CD4-positive, alpha-beta memory T cell (primary cell): ENCODE measurements around the gene MYPN. TPM values are rescaled to one million over a fixed set of nuclear protein-coding genes. Genes with fewer than 3 reads are reported as not detected.
"Not testable (repeated sequence)": the region's sequence is repeated elsewhere in the genome, so short reads cannot be mapped to it uniquely, and the experiment has no call there.

Experiments
- CTCF ChIA-PET: fragments of 350-600 bp; sonication (Branson Sonifier 250); formaldehyde crosslinking; loops from one replicate; lab custom pipeline; 2021; ENCODE audit warnings: inconsistent platforms; ENCODE audit not compliant: partially characterized antibody; lab: Charles Lee
- POLR2A ChIA-PET: fragments of 350-600 bp; sonication (Branson Sonifier 250); formaldehyde crosslinking; loops from one replicate; lab custom pipeline; 2021; ENCODE audit not compliant: partially characterized antibody; lab: Charles Lee
- DNase-seq, 5 donors: peaks; one replicate each; pipeline versions ENCODE4 v3.0.0 to v3.0.0-alpha.2; 2020 to 2022; ENCODE audit warnings: mixed read lengths in 1 of 5
- H3K27ac ChIP-seq: one replicate; pipeline ENCODE4 v1.7.0; 2013; ENCODE audit warnings: low read depth, low read length
- H3K27me3 ChIP-seq: 2 replicates; pipeline ENCODE4 v1.7.0; 2013; ENCODE audit warnings: mild to moderate bottlenecking, low read length, moderate library complexity; ENCODE audit not compliant: insufficient read depth
- H3K36me3 ChIP-seq: 2 replicates; pipeline ENCODE4 v1.7.0; 2013; ENCODE audit warnings: mild to moderate bottlenecking, low read length, moderate library complexity; ENCODE audit not compliant: insufficient read depth
- H3K4me1 ChIP-seq: 2 replicates; pipeline ENCODE4 v1.7.0; 2013; ENCODE audit warnings: mild to moderate bottlenecking, low read length, moderate library complexity; ENCODE audit not compliant: insufficient read depth
- H3K4me3 ChIP-seq, 2 donors: one replicate each; pipeline ENCODE4 v1.7.0; 2013; ENCODE audit warnings: low read length in 2 of 2, mild to moderate bottlenecking in 1 of 2
- H3K9me3 ChIP-seq, 2 donors: one replicate each; pipeline ENCODE4 v1.7.0; 2013; ENCODE audit warnings: low read length in 2 of 2, control low read depth in 1 of 2; ENCODE audit not compliant: control insufficient read depth in 1 of 2
- H3K27ac Mint-ChIP-seq, 7 donors: one replicate each; pipeline ENCODE4 v1.8.0; 2020 to 2021; ENCODE audit warnings: mixed read lengths in 7 of 7, mild to moderate bottlenecking in 6 of 7, inconsistent platforms in 3 of 7, moderate library complexity in 3 of 7
- H3K27me3 Mint-ChIP-seq, 2 donors: one replicate each; pipeline ENCODE4 v1.8.0; 2020 to 2021; ENCODE audit warnings: mixed read lengths in 2 of 2
- H3K36me3 Mint-ChIP-seq, 2 donors: one replicate each; pipeline ENCODE4 v1.8.0; 2020 to 2021; ENCODE audit warnings: mixed read lengths in 2 of 2, inconsistent platforms in 1 of 2, mild to moderate bottlenecking in 1 of 2
- H3K4me1 Mint-ChIP-seq, 4 donors: one replicate each; pipeline ENCODE4 v1.8.0; 2020 to 2021; ENCODE audit warnings: mixed read lengths in 4 of 4, mild to moderate bottlenecking in 1 of 4
- H3K4me3 Mint-ChIP-seq, 8 donors: one replicate each; pipeline ENCODE4 v1.8.0; 2020 to 2021; ENCODE audit warnings: mixed read lengths in 8 of 8, mild to moderate bottlenecking in 7 of 8, moderate library complexity in 6 of 8, inconsistent platforms in 3 of 8
- H3K9me3 Mint-ChIP-seq, 8 donors: one replicate each; pipeline ENCODE4 v1.8.0; 2020 to 2021; ENCODE audit warnings: mixed read lengths in 8 of 8, mild to moderate bottlenecking in 5 of 8, inconsistent platforms in 3 of 8, moderate library complexity in 1 of 8
- intact Hi-C: fragments of 100-400 bp; cut with micrococcal nuclease; formaldehyde crosslinking; loops from one replicate; pipeline ENCODE4 v1.15.1; 2023
- polyA plus RNA-seq, 2 donors: library from polyadenylated mRNA; unstranded; fragments of 300-500 nt; fragmentation: Illumina TruSeq; gene quantifications; one replicate each; pipeline ENCODE4 v1.2.3, GENCODE V29; 2021
- total RNA-seq, 2 experiments: library from RNA; stranded (reverse); gene quantifications; one replicate each; pipeline ENCODE4 v1.2.3, GENCODE V29; 2021

MYPN gene
- total and polyA plus RNA-seq, 4 experiments from 2014 or later, result not detected

- Histone ChIP-seq H3K4me3 (peak overlapping the region; percentile 23 to 30), H3K4me1 (peaks cover 39% of the 10 kb centered on the region), H3K36me3 (no peaks in the 10 kb centered on the region), H3K27ac (peak overlapping the region; percentile 98), H3K9me3 (no peaks in the 10 kb centered on the region), H3K27me3 (no peaks in the 10 kb centered on the region)
- H3K36me3 Mint-ChIP-seq, result peaks cover 6 to 23% of the 10 kb centered on the region in 2 donors
- H3K27me3 Mint-ChIP-seq, result no peaks in the 10 kb centered on the region
- intact Hi-C loops, result loop anchor here (1.0 to 10.0 kb wide), 6 partner anchors 191 to 649 kb away; partner anchors contain the start of genes CCAR1 and SIRT1
- ChIA-PET POLR2A (interaction anchor here (0.6 to 1.1 kb wide), 3 partner anchors 192 to 311 kb away, joined by 3 to 6 read pairs (median 4); partner anchors contain the start of gene SIRT1), CTCF (no interaction called here)
- peaks cover 30 to 47% (median 38%) of the 10 kb centered on the region in 4 donors for H3K4me1 Mint-ChIP-seq
- peak overlapping the region; percentile 60 to 92 (median 83) for H3K27ac Mint-ChIP-seq
- H3K9me3 Mint-ChIP-seq, result no peaks in the 10 kb centered on the region
- H3K4me3 Mint-ChIP-seq, result peak overlapping the region; percentile 69 to 99 (median 96)
- DNase-seq, result no peak
Observed at GRCh38 chr10:68075550-68076004, 33.7 kb upstream of the MYPN start.

- H3K9me3 Mint-ChIP-seq, H3K9me3 ChIP-seq, H3K27ac ChIP-seq, DNase-seq, CTCF ChIA-PET, H3K27me3 ChIP-seq, H3K27me3 Mint-ChIP-seq, H3K4me3 ChIP-seq, H3K36me3 ChIP-seq: not testable (repeated sequence)
- Mint-ChIP-seq H3K36me3 (peaks cover under 1 to 18% of the 10 kb centered on the region in 2 donors), H3K4me3 (peak overlapping the region in 6 of 8 donors; percentile 21 to 97 (median 42)), H3K4me1 (peaks cover 25 to 42% (median 33%) of the 10 kb centered on the region in 4 donors), H3K27ac (peak overlapping the region in 2 of 7 donors; percentile 70 to 89)
- intact Hi-C loops, result loop anchor here (10.0 kb wide), 1 partner anchor 649 kb away; the partner anchor contains the start of gene CCAR1
- POLR2A ChIA-PET, result interaction anchor here (1.1 kb wide), 1 partner anchor 311 kb away, joined by 4 read pairs; no protein-coding TSS in a partner anchor
- peaks cover 34% of the 10 kb centered on the region for H3K4me1 ChIP-seq
Observed at GRCh38 chr10:68076081-68076480, 33.2 kb upstream of the MYPN start.

- ChIA-PET CTCF (interaction anchor here (0.7 to 1.1 kb wide), 2 partner anchors 79 to 208 kb away, joined by 3 to 4 read pairs; no protein-coding TSS in a partner anchor), POLR2A (interaction anchor here (0.6 kb wide), 1 partner anchor 191 kb away, joined by 3 read pairs; no protein-coding TSS in a partner anchor)
- no peak overlapping the region for H3K4me3 ChIP-seq
- no peak for DNase-seq
- Mint-ChIP-seq H3K36me3 (peaks cover 0 to 11% of the 10 kb centered on the region in 2 donors), H3K27ac (peak overlapping the region in 1 of 7 donors; percentile 54), H3K27me3 (no peaks in the 10 kb centered on the region), H3K9me3 (no peaks in the 10 kb centered on the region), H3K4me3 (no peak overlapping the region), H3K4me1 (peaks cover 17 to 33% (median 24%) of the 10 kb centered on the region in 4 donors)
- H3K36me3 ChIP-seq, result no peaks in the 10 kb centered on the region
- no peaks in the 10 kb centered on the region for H3K27me3 ChIP-seq
- H3K4me1 ChIP-seq, result peaks cover 25% of the 10 kb centered on the region
- H3K9me3 ChIP-seq, result no peaks in the 10 kb centered on the region
- intact Hi-C loops, result loop anchor here (10.0 kb wide), 1 partner anchor 648 kb away; the partner anchor contains the start of gene CCAR1
- no peak overlapping the region for H3K27ac ChIP-seq
Observed at GRCh38 chr10:68077026-68077425, 32.3 kb upstream of the MYPN start.

GRCh38 chr10:68079434-68079833 lies 29.9 kb upstream of the MYPN start:
- Histone ChIP-seq H3K27ac (no peak overlapping the region), H3K4me3 (no peak overlapping the region), H3K27me3 (no peaks in the 10 kb centered on the region), H3K9me3 (no peaks in the 10 kb centered on the region), H3K36me3 (no peaks in the 10 kb centered on the region), H3K4me1 (peaks cover 5% of the 10 kb centered on the region)
- Mint-ChIP-seq H3K4me3 (no peak overlapping the region), H3K27ac (no peak overlapping the region), H3K9me3 (no peaks in the 10 kb centered on the region), H3K27me3 (peaks cover 3 to 4% of the 10 kb centered on the region in 2 donors), H3K36me3 (peaks cover 0 to 2% of the 10 kb centered on the region in 2 donors), H3K4me1 (peaks cover 5 to 8% (median 6%) of the 10 kb centered on the region in 4 donors)
- DNase-seq, result no peak
- POLR2A ChIA-PET, result no interaction called here
- intact Hi-C loops, result loop anchor here (10.0 kb wide), 1 partner anchor 645 kb away; the partner anchor contains the start of gene CCAR1
- CTCF ChIA-PET, result no interaction called here

- Mint-ChIP-seq H3K36me3 (no peaks in the 10 kb centered on the region), H3K4me1 (peaks cover 0 to 1% (median 0%) of the 10 kb centered on the region in 4 donors), H3K4me3 (no peak overlapping the region), H3K27me3 (peaks cover 3 to 4% of the 10 kb centered on the region in 2 donors), H3K9me3 (no peaks in the 10 kb centered on the region), H3K27ac (peak overlapping the region in 1 of 7 donors; percentile 45)
- intact Hi-C loops, result no loop called here
- Histone ChIP-seq H3K4me3 (no peak overlapping the region), H3K4me1 (no peaks in the 10 kb centered on the region), H3K27ac (no peak overlapping the region), H3K9me3 (no peaks in the 10 kb centered on the region), H3K36me3 (no peaks in the 10 kb centered on the region), H3K27me3 (no peaks in the 10 kb centered on the region)
- POLR2A ChIA-PET, result no interaction called here
- no peak for DNase-seq
- CTCF ChIA-PET, result no interaction called here
Observed at GRCh38 chr10:68080853-68081431, 28.3 kb upstream of the MYPN start.

- ChIA-PET CTCF (no interaction called here), POLR2A (no interaction called here)
- H3K4me1 ChIP-seq, result no peaks in the 10 kb centered on the region
- H3K27ac ChIP-seq, result no peak overlapping the region
- Mint-ChIP-seq H3K4me3 (no peak overlapping the region), H3K36me3 (no peaks in the 10 kb centered on the region), H3K27ac (no peak overlapping the region), H3K27me3 (peaks cover 4 to 5% of the 10 kb centered on the region in 2 donors), H3K9me3 (no peaks in the 10 kb centered on the region), H3K4me1 (peaks cover 0 to 2% (median 0%) of the 10 kb centered on the region in 4 donors)
- no peaks in the 10 kb centered on the region for H3K36me3 ChIP-seq
- H3K4me3 ChIP-seq, result no peak overlapping the region
- no peaks in the 10 kb centered on the region for H3K27me3 ChIP-seq
- no peaks in the 10 kb centered on the region for H3K9me3 ChIP-seq
- intact Hi-C loops, result no loop called here
- DNase-seq, result no peak
Observed at GRCh38 chr10:68081916-68082315, 27.4 kb upstream of the MYPN start.

- peaks cover 0 to 2% (median 0%) of the 10 kb centered on the region in 4 donors for H3K4me1 Mint-ChIP-seq
- H3K27me3 Mint-ChIP-seq, result peaks cover 4 to 5% of the 10 kb centered on the region in 2 donors
- no peak overlapping the region for H3K27ac ChIP-seq
- DNase-seq, result no peak
- no peaks in the 10 kb centered on the region for H3K27me3 ChIP-seq
- no peaks in the 10 kb centered on the region for H3K36me3 Mint-ChIP-seq
- H3K36me3 ChIP-seq, result no peaks in the 10 kb centered on the region
- H3K27ac Mint-ChIP-seq, result no peak overlapping the region
- no peak overlapping the region for H3K4me3 ChIP-seq
- CTCF ChIA-PET, result no interaction called here
- POLR2A ChIA-PET, result no interaction called here
- no peaks in the 10 kb centered on the region for H3K9me3 Mint-ChIP-seq
- H3K4me3 Mint-ChIP-seq, result no peak overlapping the region
- no peaks in the 10 kb centered on the region for H3K4me1 ChIP-seq
- intact Hi-C loops, result no loop called here
- no peaks in the 10 kb centered on the region for H3K9me3 ChIP-seq
Observed at GRCh38 chr10:68082872-68083271, 26.4 kb upstream of the MYPN start.
